ENCODE measurements around the gene AOC3. TPM values are rescaled to one million over a fixed set of nuclear protein-coding genes. Genes with fewer than 3 reads are reported as not detected.
A peak's percentile ranks its signal among the peaks of the same experiment; 100 is the strongest.

The AOC3 gene
- total RNA-seq, 1 experiment from 2014 or later: 0.26 TPM

GRCh38 chr17:42901535-42902229 is 50.7 kb downstream of the AOC3 start:
- no peaks in the 10 kb centered on the region for H3K36me3 ChIP-seq (ENCODE audit: low read depth, low read length)
- H3F3A ChIP-seq (ENCODE audit: low read length, unreplicated experiment): no peaks in the 10 kb centered on the region
- H3K4me2 ChIP-seq (ENCODE audit: low read length): no peak overlapping the region
- BruUV-seq (replicated peaks): no TSS peak
- H3K79me2 ChIP-seq (ENCODE audit: low read length): no peaks in the 10 kb centered on the region
- CTCF ChIA-PET: no interaction called here
- intact Hi-C loops (cut with micrococcal nuclease): no loop called here
- TF ChIP-seq EZH2 (IDR thresholded peaks at IDR 0.05; ENCODE audit: low read length, unreplicated experiment) (no peak), EZH2phosphoT487 (IDR thresholded peaks at IDR 0.05; ENCODE audit: borderline replicate concordance, low read length) (no peak), CTCF (conservative IDR thresholded peaks at IDR 0.05; ENCODE audit: low read depth, low read length) (no peak)
- POLR2A ChIA-PET (ENCODE audit: unreplicated experiment): no interaction called here
- H3K27ac ChIP-seq (ENCODE audit: low read length): no peak overlapping the region
- no peaks in the 10 kb centered on the region for H3K9me2 ChIP-seq (replicated peaks; ENCODE audit: low read length)
- no peaks in the 10 kb centered on the region for H3K9me3 ChIP-seq (ENCODE audit: low read length)
- DNase-seq (no peak), ATAC-seq (no peak)
- H3K27me3 ChIP-seq (ENCODE audit: low read length): no peaks in the 10 kb centered on the region
- no peaks in the 10 kb centered on the region for H3K4me1 ChIP-seq (ENCODE audit: insufficient read depth, low read length)
- no peak overlapping the region for H3K9ac ChIP-seq (ENCODE audit: low read length)
- no peak overlapping the region for H3K4me3 ChIP-seq (ENCODE audit: low read length)
- no peaks in the 10 kb centered on the region for H4K20me1 ChIP-seq (ENCODE audit: low read length)
- H2AFZ ChIP-seq (ENCODE audit: low read length): no peak overlapping the region

- H3K4me2 ChIP-seq (ENCODE audit: low read length): no peak overlapping the region
- H3F3A ChIP-seq (ENCODE audit: low read length, unreplicated experiment): no peaks in the 10 kb centered on the region
- DNase-seq: no peak
- H2AFZ ChIP-seq (ENCODE audit: low read length): no peak overlapping the region
- no peak overlapping the region for H3K4me3 ChIP-seq (ENCODE audit: low read length)
- TF ChIP-seq CTCF (conservative IDR thresholded peaks at IDR 0.05; ENCODE audit: low read depth, low read length): no peak
- H3K9me3 ChIP-seq (ENCODE audit: low read length): no peaks in the 10 kb centered on the region
- intact Hi-C loops (cut with micrococcal nuclease): no loop called here
- no peaks in the 10 kb centered on the region for H4K20me1 ChIP-seq (ENCODE audit: low read length)
- no peak overlapping the region for H3K9ac ChIP-seq (ENCODE audit: low read length)
- peaks cover 1% of the 10 kb centered on the region for H3K4me1 ChIP-seq (ENCODE audit: insufficient read depth, low read length)
- no peaks in the 10 kb centered on the region for H3K9me2 ChIP-seq (replicated peaks; ENCODE audit: low read length)
- no peak for ATAC-seq
- BruUV-seq (replicated peaks): no TSS peak
- H3K27ac ChIP-seq (ENCODE audit: low read length): no peak overlapping the region
- CTCF ChIA-PET: no interaction called here
- H3K36me3 ChIP-seq (ENCODE audit: low read depth, low read length): no peaks in the 10 kb centered on the region
- H3K27me3 ChIP-seq (ENCODE audit: low read length): no peaks in the 10 kb centered on the region
- POLR2A ChIA-PET (ENCODE audit: unreplicated experiment): no interaction called here
- no peaks in the 10 kb centered on the region for H3K79me2 ChIP-seq (ENCODE audit: low read length)
Measured at GRCh38 chr17:42904110-42904469, 53.1 kb downstream of the AOC3 start.

GRCh38 chr17:42906772-42907446 is 55.9 kb downstream of the AOC3 start:
- H3K27ac ChIP-seq (ENCODE audit: low read length): no peak overlapping the region
- H4K20me1 ChIP-seq (ENCODE audit: low read length): no peaks in the 10 kb centered on the region
- H3K36me3 ChIP-seq (ENCODE audit: low read depth, low read length): no peaks in the 10 kb centered on the region
- ChIA-PET CTCF (no interaction called here), POLR2A (ENCODE audit: unreplicated experiment) (no interaction called here)
- no peaks in the 10 kb centered on the region for H3K9me3 ChIP-seq (ENCODE audit: low read length)
- no peak overlapping the region for H3K9ac ChIP-seq (ENCODE audit: low read length)
- intact Hi-C loops (cut with micrococcal nuclease): no loop called here
- no peak overlapping the region for H2AFZ ChIP-seq (ENCODE audit: low read length)
- no peaks in the 10 kb centered on the region for H3F3A ChIP-seq (ENCODE audit: low read length, unreplicated experiment)
- H3K4me2 ChIP-seq (ENCODE audit: low read length): no peak overlapping the region
- no TSS peak for BruUV-seq (replicated peaks)
- peaks cover 7% of the 10 kb centered on the region for H3K4me1 ChIP-seq (ENCODE audit: insufficient read depth, low read length)
- TF ChIP-seq EZH2 (IDR thresholded peaks at IDR 0.05; ENCODE audit: low read length, unreplicated experiment): no peak
- no peak for TF ChIP-seq EZH2phosphoT487 (IDR thresholded peaks at IDR 0.05; ENCODE audit: borderline replicate concordance, low read length)
- no peak for TF ChIP-seq CTCF (conservative IDR thresholded peaks at IDR 0.05; ENCODE audit: low read depth, low read length)
- no peaks in the 10 kb centered on the region for H3K79me2 ChIP-seq (ENCODE audit: low read length)
- ATAC-seq (peak; percentile 60), DNase-seq (no peak)
- no peaks in the 10 kb centered on the region for H3K9me2 ChIP-seq (replicated peaks; ENCODE audit: low read length)
- no peak overlapping the region for H3K4me3 ChIP-seq (ENCODE audit: low read length)
- H3K27me3 ChIP-seq (ENCODE audit: low read length): no peaks in the 10 kb centered on the region
